Measurements from ENCODE around the gene BLOC1S5. TPM values are rescaled to one million over a fixed set of nuclear protein-coding genes. Genes with fewer than 3 reads are reported as not detected.

Gene BLOC1S5
- total and polyA plus RNA-seq, 9 of the 15 experiments (the other 6 are each of a cell fraction or from before 2014, with no cell fraction given), result 8.5 to 41.0 (median 27.7) TPM

DNA sequence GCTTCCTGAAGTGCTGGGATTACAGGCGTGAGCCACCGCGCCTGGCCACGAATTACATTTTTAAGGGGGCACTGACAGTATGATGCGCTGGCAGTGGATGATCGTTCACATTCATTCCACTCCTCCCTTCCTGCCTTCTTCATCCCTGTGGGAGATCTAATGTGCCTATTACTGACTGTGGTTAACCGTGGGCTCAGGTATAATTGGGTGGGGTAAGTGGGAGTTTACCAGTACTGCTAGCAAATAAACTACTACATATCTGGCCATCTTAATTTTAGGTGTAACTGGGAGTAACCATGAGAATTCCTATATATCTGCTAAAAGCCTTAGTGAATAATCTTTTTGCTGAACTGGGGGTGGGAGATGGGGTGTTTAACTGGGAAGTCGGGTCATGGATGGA, 6.5 kb upstream of the BLOC1S5 start:
- 58% methylated on average over 8 of the region's 8 CpGs for WGBS (ENCODE audit: insufficient coverage, low coverage, missing lambda C conversion rate)
- no peaks in the 10 kb centered on the region for H3K36me3 ChIP-seq (ENCODE audit: control insufficient read depth, insufficient read depth, low read length)
- intact Hi-C loops (cut with micrococcal nuclease) (no loop called here), in situ Hi-C loops (cut with MboI) (no loop called here)
- ATAC-seq, result no peak
- peaks cover 0 to 4% of the 10 kb centered on the region in 2 experiments; a peak in 1 of 5 replicates for H3K27me3 ChIP-seq (ENCODE audit: control insufficient read depth in 2 of 2, insufficient read depth in 2 of 2, low read length in 2 of 2)
- no peak for DNase-seq (ENCODE audit: extremely low read depth in 1 of 4, low spot score in 3 of 4)
- no peak for FAIRE-seq
- no peaks in the 10 kb centered on the region for H3K9me1 ChIP-seq (ENCODE audit: control insufficient read depth, insufficient read depth, low read length)
- no peak overlapping the region for H3K27ac ChIP-seq (ENCODE audit: extremely low read depth, low read depth, low read length)
- no peak overlapping the region for H3K4me2 ChIP-seq (ENCODE audit: insufficient read depth, low read length)
- POLR2A ChIA-PET, result interaction anchor here (1.4 to 2.0 kb wide), 2 partner anchors 14 to 30 kb away, joined by 3 to 9 read pairs; no protein-coding TSS in a partner anchor
- H3K9me3 ChIP-seq (replicated peaks; ENCODE audit: control insufficient read depth, insufficient read depth, low read depth, low read length), result no peaks in the 10 kb centered on the region
- no peaks in the 10 kb centered on the region for H3K4me1 ChIP-seq (replicated peaks in 1 of 2; ENCODE audit: control insufficient read depth in 2 of 2, insufficient read depth in 2 of 2, low read length in 2 of 2)
- H3K4me3 ChIP-seq, result no peak overlapping the region
- H3K9ac ChIP-seq (ENCODE audit: insufficient read depth in 1 of 2, low read depth in 2 of 2, low read length in 2 of 2), result no peak overlapping the region
- no peaks in the 10 kb centered on the region for H3K79me2 ChIP-seq (ENCODE audit: control insufficient read depth, insufficient read depth, low read length)
- no peak overlapping the region for H2AFZ ChIP-seq (ENCODE audit: low read depth, low read length)
- BruUV-seq (replicated peaks), result no TSS peak
- H4K20me1 ChIP-seq (replicated peaks; ENCODE audit: control insufficient read depth, insufficient read depth, low read length), result no peaks in the 10 kb centered on the region
- CTCF ChIA-PET (ENCODE audit: low intra/inter-chr PET ratio), result no interaction called here
- TF ChIP-seq ZNF124 (CRISPR knock-in tag; IDR thresholded peaks at IDR 0.05) (no peak), HDAC1 (IDR thresholded peaks at IDR 0.05) (no peak), BMI1 (IDR thresholded peaks at IDR 0.05; ENCODE audit: low read length) (no peak), PHTF2 (CRISPR knock-in tag; IDR thresholded peaks at IDR 0.05) (no peak), RBM14 (IDR thresholded peaks at IDR 0.05; ENCODE audit: borderline replicate concordance, insufficient read depth, low read depth, low read length) (no peak), PCBP2 (IDR thresholded peaks at IDR 0.05; ENCODE audit: low read depth, low read length, poor library complexity, severe bottlenecking) (no peak), TFAM (CRISPR knock-in tag; conservative IDR thresholded peaks at IDR 0.05) (no peak), NFE2 (IDR thresholded peaks at IDR 0.05; ENCODE audit: low read depth) (no peak)
- TF ChIP-seq, protein P1, sequence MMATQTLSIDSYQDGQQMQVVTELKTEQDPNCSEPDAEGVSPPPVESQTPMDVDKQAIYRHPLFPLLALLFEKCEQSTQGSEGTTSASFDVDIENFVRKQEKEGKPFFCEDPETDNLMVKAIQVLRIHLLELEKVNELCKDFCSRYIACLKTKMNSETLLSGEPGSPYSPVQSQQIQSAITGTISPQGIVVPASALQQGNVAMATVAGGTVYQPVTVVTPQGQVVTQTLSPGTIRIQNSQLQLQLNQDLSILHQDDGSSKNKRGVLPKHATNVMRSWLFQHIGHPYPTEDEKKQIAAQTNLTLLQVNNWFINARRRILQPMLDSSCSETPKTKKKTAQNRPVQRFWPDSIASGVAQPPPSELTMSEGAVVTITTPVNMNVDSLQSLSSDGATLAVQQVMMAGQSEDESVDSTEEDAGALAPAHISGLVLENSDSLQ (IDR thresholded peaks at IDR 0.05), result no peak
- TF ChIP-seq, protein P2, sequence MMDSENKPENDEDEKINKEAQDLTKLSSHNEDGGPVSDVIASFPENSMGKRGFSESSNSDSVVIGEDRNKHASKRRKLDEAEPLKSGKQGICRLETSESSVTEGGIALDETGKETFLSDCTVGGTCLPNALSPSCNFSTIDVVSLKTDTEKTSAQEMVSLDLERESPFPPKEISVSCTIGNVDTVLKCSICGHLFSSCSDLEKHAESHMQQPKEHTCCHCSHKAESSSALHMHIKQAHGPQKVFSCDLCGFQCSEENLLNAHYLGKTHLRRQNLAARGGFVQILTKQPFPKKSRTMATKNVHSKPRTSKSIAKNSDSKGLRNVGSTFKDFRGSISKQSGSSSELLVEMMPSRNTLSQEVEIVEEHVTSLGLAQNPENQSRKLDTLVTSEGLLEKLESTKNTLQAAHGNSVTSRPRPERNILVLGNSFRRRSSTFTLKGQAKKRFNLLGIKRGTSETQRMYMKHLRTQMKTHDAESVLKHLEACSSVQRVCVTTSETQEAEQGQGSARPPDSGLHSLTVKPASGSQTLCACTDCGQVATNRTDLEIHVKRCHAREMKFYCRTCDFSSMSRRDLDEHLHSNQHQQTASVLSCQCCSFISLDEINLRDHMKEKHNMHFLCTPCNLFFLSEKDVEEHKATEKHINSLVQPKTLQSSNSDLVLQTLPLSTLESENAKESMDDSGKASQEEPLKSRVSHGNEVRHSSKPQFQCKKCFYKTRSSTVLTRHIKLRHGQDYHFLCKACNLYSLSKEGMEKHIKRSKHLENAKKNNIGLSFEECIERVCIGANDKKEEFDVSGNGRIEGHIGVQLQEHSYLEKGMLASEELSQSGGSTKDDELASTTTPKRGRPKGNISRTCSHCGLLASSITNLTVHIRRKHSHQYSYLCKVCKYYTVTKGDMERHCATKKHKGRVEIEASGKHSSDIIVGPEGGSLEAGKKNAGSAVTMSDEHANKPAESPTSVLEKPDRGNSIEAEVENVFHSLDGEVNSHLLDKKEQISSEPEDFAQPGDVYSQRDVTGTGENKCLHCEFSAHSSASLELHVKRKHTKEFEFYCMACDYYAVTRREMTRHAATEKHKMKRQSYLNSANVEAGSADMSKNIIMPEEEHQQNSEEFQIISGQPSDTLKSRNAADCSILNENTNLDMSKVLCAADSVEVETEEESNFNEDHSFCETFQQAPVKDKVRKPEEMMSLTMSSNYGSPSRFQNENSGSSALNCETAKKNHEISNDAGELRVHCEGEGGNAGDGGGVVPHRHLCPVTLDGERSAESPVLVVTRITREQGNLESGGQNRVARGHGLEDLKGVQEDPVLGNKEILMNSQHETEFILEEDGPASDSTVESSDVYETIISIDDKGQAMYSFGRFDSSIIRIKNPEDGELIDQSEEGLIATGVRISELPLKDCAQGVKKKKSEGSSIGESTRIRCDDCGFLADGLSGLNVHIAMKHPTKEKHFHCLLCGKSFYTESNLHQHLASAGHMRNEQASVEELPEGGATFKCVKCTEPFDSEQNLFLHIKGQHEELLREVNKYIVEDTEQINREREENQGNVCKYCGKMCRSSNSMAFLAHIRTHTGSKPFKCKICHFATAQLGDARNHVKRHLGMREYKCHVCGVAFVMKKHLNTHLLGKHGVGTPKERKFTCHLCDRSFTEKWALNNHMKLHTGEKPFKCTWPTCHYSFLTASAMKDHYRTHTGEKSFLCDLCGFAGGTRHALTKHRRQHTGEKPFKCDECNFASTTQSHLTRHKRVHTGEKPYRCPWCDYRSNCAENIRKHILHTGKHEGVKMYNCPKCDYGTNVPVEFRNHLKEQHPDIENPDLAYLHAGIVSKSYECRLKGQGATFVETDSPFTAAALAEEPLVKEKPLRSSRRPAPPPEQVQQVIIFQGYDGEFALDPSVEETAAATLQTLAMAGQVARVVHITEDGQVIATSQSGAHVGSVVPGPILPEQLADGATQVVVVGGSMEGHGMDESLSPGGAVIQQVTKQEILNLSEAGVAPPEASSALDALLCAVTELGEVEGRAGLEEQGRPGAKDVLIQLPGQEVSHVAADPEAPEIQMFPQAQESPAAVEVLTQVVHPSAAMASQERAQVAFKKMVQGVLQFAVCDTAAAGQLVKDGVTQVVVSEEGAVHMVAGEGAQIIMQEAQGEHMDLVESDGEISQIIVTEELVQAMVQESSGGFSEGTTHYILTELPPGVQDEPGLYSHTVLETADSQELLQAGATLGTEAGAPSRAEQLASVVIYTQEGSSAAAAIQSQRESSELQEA (IDR thresholded peaks at IDR 0.05; ENCODE audit: low read depth), result no peak
- TF ChIP-seq, protein P3, sequence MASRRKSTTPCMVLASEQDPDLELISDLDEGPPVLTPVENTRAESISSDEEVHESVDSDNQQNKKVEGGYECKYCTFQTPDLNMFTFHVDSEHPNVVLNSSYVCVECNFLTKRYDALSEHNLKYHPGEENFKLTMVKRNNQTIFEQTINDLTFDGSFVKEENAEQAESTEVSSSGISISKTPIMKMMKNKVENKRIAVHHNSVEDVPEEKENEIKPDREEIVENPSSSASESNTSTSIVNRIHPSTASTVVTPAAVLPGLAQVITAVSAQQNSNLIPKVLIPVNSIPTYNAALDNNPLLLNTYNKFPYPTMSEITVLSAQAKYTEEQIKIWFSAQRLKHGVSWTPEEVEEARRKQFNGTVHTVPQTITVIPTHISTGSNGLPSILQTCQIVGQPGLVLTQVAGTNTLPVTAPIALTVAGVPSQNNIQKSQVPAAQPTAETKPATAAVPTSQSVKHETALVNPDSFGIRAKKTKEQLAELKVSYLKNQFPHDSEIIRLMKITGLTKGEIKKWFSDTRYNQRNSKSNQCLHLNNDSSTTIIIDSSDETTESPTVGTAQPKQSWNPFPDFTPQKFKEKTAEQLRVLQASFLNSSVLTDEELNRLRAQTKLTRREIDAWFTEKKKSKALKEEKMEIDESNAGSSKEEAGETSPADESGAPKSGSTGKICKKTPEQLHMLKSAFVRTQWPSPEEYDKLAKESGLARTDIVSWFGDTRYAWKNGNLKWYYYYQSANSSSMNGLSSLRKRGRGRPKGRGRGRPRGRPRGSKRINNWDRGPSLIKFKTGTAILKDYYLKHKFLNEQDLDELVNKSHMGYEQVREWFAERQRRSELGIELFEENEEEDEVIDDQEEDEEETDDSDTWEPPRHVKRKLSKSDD (conservative IDR thresholded peaks at IDR 0.05; ENCODE audit: low read length), result no peak
